Effector CD4-positive, alpha-beta T cell (primary cell): ENCODE measurements around the gene ROBO1.
"Not testable (repeated sequence)": the region's sequence is repeated elsewhere in the genome, so short reads cannot be mapped to it uniquely, and the experiment has no call there.

Source experiments
- DNase-seq: peaks from one replicate; pipeline ENCODE4 v3.0.0-alpha.2; 2020

Gene ROBO1

GRCh38 chr3:79217096-79217495 is 550.7 kb downstream of the ROBO1 start:
- no peak for DNase-seq

DNA sequence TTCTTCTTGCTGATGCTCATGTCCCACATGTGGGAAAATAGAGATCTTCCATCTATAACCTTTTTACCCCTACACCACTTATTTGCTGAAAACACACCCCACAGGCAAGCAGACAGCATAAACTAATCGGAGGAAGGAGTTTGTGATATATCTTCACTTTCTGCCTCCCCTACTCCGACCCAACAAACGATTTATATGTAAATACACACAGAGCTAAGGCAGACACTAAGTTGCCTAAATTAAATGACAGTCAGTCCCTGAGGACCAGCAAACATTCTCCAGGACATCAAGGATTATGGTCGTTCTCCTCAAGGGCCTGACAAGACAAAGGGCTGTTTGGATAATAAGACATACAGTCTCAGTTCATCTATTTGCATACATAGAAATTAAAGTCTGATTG is 552.5 kb downstream of the ROBO1 start:
- DNase-seq = no peak

- no peak for DNase-seq
Measured at GRCh38 chr3:79211586-79212359, 556.0 kb downstream of the ROBO1 start.

- no peak for DNase-seq
Measured at GRCh38 chr3:79204351-79204750, 563.4 kb downstream of the ROBO1 start.

DNA sequence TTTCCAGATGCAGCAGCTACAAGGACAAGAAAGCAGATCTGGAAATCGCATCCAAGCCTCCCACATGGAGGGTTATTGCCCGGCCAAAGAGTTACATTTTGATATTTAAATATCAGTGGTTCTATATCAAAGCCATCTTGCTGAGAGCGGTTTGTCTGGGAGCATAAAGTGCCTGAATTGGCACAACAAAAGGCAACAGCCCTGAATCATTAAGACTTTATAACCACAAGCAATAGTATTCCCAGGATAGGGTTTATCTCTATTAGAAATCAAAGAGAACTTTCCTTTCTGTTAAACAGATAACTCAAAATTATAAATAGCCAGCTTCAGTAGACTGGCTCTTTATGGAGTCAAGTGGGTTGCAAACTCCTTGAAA is 564.7 kb downstream of the ROBO1 start:
- DNase-seq = no peak

- no peak for DNase-seq
Measured at GRCh38 chr3:79202471-79203143, 565.2 kb downstream of the ROBO1 start.

DNA sequence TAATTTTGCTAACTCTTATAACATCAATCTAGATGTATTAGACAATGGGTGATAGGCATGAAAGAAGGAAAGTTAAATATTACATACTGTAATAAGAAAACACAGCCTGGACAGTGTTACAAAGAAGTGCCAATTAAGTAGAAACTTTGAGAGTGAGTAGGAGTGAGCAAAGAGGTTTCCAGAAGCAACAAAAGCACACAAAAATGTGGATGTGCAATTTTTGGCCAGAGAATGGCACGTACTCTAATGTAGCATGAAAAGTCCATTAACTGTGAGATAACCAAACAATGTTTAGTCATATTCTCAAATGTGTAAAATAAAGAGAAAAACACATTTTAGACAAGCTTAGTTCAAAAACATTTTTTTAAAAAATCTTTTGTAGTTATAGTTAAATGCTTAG is 567.3 kb downstream of the ROBO1 start:
- DNase-seq = no peak

- no peak for DNase-seq
Measured at GRCh38 chr3:79199966-79200365, 567.8 kb downstream of the ROBO1 start.

- no peak for DNase-seq
Measured at GRCh38 chr3:79187426-79187825, 580.4 kb downstream of the ROBO1 start.

- DNase-seq = no peak
Measured at GRCh38 chr3:79184251-79184650, 583.5 kb downstream of the ROBO1 start.

- DNase-seq = no peak
Measured at GRCh38 chr3:79183496-79183895, 584.3 kb downstream of the ROBO1 start.

DNA sequence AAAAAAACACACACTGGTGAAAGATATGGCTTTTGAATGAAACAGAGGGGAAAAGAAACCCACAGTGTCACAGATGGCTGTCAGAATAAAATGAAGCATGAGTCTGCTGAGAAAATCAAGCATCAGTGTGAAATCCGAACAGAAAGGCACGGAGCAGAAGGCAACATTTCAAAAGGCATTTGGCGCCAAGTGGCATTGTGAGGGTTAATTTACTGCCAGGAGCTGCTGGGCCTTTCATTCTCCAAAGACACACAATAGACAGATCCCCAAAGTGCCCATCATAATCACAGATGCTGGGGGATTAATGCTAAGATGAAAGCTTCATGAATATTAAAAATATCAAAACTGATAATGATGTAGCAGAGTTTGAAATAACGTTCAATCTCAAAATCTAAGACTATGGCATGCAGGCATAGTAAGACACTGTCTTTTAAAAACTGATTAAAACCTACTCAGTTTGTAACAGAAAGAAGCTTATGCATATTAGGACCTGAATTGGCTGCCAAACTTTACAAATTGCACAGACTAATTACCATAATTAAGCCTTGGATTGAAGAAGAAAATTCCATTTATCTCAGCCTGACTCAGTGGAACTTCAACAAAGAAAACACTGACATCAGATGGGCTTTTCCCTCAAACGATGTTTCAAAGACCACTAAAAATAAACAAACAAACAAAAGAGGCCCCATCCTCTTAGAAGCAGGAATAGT is 589.2 kb downstream of the ROBO1 start:
- DNase-seq = no peak

DNA sequence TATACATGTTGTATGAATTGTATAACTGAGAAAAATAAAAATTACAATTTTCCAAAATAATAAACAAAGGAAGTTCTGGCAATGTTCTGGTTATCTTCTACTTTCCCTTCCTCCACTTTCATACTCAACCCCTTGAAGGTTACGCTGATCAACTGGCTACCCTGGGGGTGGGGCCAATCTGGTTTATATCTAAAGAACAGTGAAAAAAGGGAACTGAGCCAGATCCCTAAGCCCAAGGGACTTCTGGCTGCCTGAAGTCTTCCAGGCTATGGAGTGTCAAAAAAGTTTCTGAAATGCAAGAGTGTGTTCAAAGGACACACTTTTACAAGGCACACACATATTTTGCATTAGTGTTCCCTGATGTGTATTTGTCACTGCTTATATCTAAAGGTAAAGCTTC is 591.9 kb downstream of the ROBO1 start:
- DNase-seq = no peak

GRCh38 chr3:79173259-79173658 is 594.5 kb downstream of the ROBO1 start:
- DNase-seq = not testable (repeated sequence)

GRCh38 chr3:79172241-79172640 is 595.6 kb downstream of the ROBO1 start:
- DNase-seq = no peak

GRCh38 chr3:79170021-79170420 is 597.8 kb downstream of the ROBO1 start:
- no peak for DNase-seq

DNA sequence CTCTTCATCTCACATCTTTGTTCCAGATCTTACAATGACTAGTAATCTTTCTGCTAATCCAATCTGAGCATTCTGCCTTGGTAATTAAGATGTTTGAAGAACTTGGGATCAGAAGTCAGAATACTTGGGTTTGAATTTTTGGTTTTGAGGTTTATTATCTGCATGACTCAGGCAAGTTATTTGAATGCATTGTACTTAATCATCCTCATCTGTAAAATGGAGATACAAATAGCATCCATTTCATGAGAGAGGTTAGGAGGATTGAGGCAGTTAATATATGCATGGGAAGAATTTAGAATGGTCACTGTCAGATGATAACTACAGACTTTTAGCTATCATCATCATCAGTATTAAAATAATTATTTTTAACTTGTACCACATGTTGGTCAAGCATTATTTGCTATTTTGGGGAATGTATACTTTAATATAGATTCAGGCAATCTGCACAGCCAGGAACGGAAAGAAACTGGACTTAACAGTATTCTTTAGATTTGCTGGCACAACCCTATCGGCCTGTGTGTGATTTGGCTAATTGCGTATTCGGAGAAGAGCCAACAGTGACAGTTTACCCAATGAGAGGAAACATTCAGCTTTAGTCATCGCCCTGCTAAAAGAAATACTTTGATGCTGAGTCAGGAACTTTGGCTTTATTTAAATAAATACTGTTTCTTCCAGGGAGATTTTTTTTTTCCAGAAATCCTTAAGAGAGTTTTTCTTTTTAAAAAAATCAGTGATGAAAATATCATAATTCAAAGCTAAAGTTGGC is 600.0 kb downstream of the ROBO1 start:
- DNase-seq = no peak

DNA sequence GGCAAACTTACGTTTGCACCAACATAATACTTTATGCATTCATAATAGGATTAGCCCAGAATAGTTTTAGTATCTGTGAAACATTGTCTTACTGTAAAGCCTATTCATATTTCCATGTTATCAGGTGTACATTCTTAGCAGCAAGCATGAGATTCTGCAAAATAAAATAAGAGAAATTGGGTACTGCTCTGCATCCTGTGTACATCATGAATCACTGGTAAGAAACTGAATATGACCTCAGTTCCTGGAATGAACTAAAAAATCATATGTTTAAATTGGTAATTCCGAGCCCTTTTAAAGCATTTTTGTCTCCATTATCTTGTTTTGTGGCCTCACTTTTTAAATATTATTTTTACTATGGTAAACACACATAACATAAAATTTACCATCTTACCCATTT is 605.1 kb downstream of the ROBO1 start:
- no peak for DNase-seq

DNA sequence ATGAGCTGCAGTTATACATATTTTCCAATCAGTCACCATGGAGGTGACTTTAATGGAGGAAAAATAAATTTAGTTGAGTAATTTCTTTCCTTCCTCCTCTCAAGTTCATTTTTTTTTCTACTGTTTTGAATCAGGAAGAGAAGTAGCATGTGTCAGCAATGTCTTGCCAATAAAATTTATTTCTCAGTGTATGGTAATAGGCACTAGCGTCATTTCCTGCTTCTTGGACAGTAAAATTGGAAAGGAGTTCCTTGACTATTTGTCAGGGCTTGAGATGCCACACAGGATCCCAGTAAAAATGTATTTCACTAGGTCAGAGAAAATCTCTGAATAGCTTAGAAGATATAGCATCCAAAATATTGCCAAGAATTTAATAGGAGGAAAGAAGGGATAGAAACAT is 605.9 kb downstream of the ROBO1 start:
- DNase-seq = no peak

DNA sequence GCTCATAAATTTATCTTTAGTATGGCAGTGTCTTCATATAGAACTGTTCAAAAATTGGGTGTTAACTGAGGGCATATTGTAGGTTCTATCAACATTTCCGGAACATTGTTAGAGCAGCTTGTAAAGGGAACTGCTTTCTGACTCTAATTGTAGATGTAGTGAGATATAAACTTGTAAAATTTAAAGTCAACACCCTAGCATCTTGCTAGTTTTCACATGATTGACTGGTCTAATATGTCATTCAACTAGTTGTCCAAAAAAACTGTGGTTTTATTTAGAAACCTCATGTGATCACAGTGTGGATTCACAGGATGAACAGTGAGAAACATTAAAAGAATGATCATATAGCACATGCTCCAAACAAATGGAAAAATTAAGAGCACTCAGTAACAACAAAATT is 607.4 kb downstream of the ROBO1 start:
- DNase-seq = no peak

- no peak for DNase-seq
Measured at GRCh38 chr3:79159736-79160135, 608.1 kb downstream of the ROBO1 start.

DNA sequence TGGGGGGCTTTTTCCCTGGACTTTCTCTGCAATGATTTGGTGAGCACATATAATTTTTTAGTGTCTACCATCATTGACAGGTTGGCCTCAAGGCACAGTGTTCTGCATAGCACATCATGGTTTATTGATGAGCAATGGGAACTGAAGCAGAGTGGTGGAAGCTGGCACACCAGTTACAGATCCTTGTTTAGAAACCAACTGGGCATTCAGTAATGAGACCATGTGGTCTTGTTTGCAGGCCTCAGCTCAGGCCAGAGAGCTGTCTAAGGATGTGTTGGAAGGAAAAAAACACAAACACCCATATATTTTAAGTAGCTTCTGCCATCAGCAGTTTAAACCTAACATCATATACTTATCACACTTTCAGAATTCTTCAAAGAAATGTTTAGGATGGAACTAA is 610.6 kb downstream of the ROBO1 start:
- DNase-seq = no peak

DNA sequence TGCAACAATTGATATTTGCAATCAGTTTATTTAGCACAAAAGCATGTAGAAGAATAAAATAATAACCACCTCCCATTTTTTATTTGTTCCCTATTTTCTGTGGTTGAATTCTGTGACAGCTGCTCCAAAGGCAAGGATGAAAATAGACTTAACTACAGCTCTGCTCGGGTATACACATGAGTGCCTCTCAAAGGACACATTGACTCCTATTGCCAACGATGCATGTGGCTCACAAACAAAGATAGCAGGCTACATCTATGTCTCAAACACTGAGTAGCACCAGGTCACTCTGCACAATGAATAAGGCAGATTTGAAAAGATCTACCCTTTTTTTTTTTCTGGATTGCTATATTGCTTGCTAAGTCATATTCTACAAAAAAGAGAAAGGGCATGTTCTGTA is 612.9 kb downstream of the ROBO1 start:
- no peak for DNase-seq
